ENCODE data around the gene PRSS53.

Gene PRSS53

GRCh38 chr16:31090540-31090939 is 1.8 kb upstream of the PRSS53 start:
- no peak for TF ChIP-seq CTCF (IDR thresholded peaks at IDR 0.05; ENCODE audit: insufficient read depth, low read length, missing control alignments)
- CTCF ChIA-PET, result interaction anchor here (1.5 to 14.7 kb wide), 2 partner anchors 106 to 352 kb away, joined by 4 to 141 read pairs; partner anchors contain the start of genes HSD3B7 and ZNF843
- H3K4me3 ChIP-seq (ENCODE audit: low read depth, low read length), result no peak overlapping the region
- no peak for DNase-seq (ENCODE audit: low read depth, low spot score)
- POLR2A ChIA-PET, result interaction anchor here (1.2 kb wide), 1 partner anchor 27 kb away, joined by 5 read pairs; the partner anchor contains the start of gene KAT8

- no peak overlapping the region for H3K4me3 ChIP-seq (ENCODE audit: low read depth, low read length)
- no peak for DNase-seq (ENCODE audit: low read depth, low spot score)
- POLR2A ChIA-PET, result interaction anchor here (0.6 kb wide), 1 partner anchor 20 kb away, joined by 3 read pairs; no protein-coding TSS in a partner anchor
- no peak for TF ChIP-seq CTCF (IDR thresholded peaks at IDR 0.05; ENCODE audit: insufficient read depth, low read length, missing control alignments)
- CTCF ChIA-PET, result interaction anchor here (1.3 to 14.7 kb wide), 3 partner anchors 11 to 105 kb away, joined by 3 to 141 read pairs (median 7); partner anchors contain the start of gene HSD3B7
Measured at GRCh38 chr16:31089199-31089598, 456 bp upstream of the PRSS53 start.

GRCh38 chr16:31087971-31088370 is 772 bp downstream of the PRSS53 start:
- ChIA-PET CTCF (interaction anchor here (1.3 to 14.7 kb wide), 3 partner anchors 12 to 103 kb away, joined by 3 to 141 read pairs (median 7); partner anchors contain the start of gene HSD3B7), POLR2A (interaction anchor here (0.8 kb wide), 1 partner anchor 12 kb away, joined by 4 read pairs; no protein-coding TSS in a partner anchor)
- no peak overlapping the region for H3K4me3 ChIP-seq (ENCODE audit: low read depth, low read length)
- no peak for DNase-seq (ENCODE audit: low read depth, low spot score)
- no peak for TF ChIP-seq CTCF (IDR thresholded peaks at IDR 0.05; ENCODE audit: insufficient read depth, low read length, missing control alignments)

GRCh38 chr16:31087481-31087880 is 1.3 kb downstream of the PRSS53 start:
- no peak for DNase-seq (ENCODE audit: low read depth, low spot score)
- POLR2A ChIA-PET, result no interaction called here
- CTCF ChIA-PET, result interaction anchor here (1.7 to 14.7 kb wide), 2 partner anchors 55 to 103 kb away, joined by 7 to 141 read pairs; partner anchors contain the start of gene HSD3B7
- no peak for TF ChIP-seq CTCF (IDR thresholded peaks at IDR 0.05; ENCODE audit: insufficient read depth, low read length, missing control alignments)
- no peak overlapping the region for H3K4me3 ChIP-seq (ENCODE audit: low read depth, low read length)

GRCh38 chr16:31086629-31086906 is 2.2 kb downstream of the PRSS53 start:
- DNase-seq (ENCODE audit: low read depth, low spot score), result no peak
- CTCF ChIA-PET, result no interaction called here
- H3K4me3 ChIP-seq (ENCODE audit: low read depth, low read length), result no peak overlapping the region
- TF ChIP-seq CTCF (IDR thresholded peaks at IDR 0.05; ENCODE audit: insufficient read depth, low read length, missing control alignments), result no peak
- POLR2A ChIA-PET, result interaction anchor here (0.8 to 3.1 kb wide), 3 partner anchors 13 to 494 kb away, joined by 3 to 17 read pairs (median 3); partner anchors contain the start of genes ZNF646 and ZNF668

GRCh38 chr16:31085873-31086628 is 2.7 kb downstream of the PRSS53 start:
- no peak for TF ChIP-seq CTCF (IDR thresholded peaks at IDR 0.05; ENCODE audit: insufficient read depth, low read length, missing control alignments)
- DNase-seq (ENCODE audit: low read depth, low spot score), result no peak
- POLR2A ChIA-PET, result interaction anchor here (0.7 to 3.1 kb wide), 5 partner anchors 10 to 494 kb away, joined by 3 to 17 read pairs (median 3); partner anchors contain the start of genes KAT8, ZNF646 and ZNF668
- CTCF ChIA-PET, result interaction anchor here (2.7 kb wide), 1 partner anchor 102 kb away, joined by 8 read pairs; the partner anchor contains the start of gene HSD3B7
- no peak overlapping the region for H3K4me3 ChIP-seq (ENCODE audit: low read depth, low read length)
